Keratinocyte (primary cell): Measurements from ENCODE around the gene GRAMD2A.

ENCODE experiments used
- EZH2 ChIP-seq: IDR thresholded peaks from one replicate; pipeline ENCODE4 v1.6.1; 2012; ENCODE audit warnings: inconsistent platforms, mild to moderate bottlenecking, low read length, moderate library complexity
- TF ChIP-seq, protein P1 (sequence below), 3 experiments: IDR thresholded peaks in 1 of 3; conservative IDR thresholded peaks in 1 of 3; optimal IDR thresholded peaks in 1 of 3; 2 replicates in 2 of 3; 3 replicates in 1 of 3; pipeline versions ENCODE3 to v1.5.1; 2011; ENCODE audit warnings: low read length in 3 of 3, mild to moderate bottlenecking in 3 of 3, moderate library complexity in 2 of 3, control low read depth in 1 of 3, inconsistent platforms in 1 of 3; ENCODE audit not compliant: insufficient read depth in 2 of 3; ENCODE audit errors: extremely low read depth in 1 of 3

DNA sequence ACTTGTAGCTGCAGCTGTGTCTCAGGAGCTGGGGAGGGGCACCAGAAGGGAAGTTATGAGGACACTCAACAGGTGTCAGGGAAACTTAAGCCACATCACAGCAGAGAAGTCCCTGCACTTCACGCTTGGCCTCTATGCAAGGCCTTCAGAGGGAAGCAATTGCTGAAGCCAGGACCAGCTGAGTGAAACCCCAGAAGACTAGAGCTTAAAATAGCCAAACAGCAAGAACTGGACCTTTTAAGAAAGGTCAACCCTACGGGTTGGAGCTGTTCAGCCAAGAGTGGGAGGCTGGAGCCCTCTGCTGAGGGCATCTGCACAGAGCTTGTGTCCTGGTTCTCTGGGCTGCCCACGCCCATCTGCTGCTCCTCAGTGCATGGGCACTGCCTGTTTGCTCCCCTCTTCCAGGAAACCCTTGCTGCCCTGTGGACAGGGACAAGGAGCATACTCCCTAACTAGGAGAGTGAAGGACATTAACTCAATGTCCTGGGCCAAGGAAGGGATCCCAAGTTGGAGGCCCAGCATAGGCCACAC lies 3.9 kb upstream of the GRAMD2A start:
- TF ChIP-seq, protein P1, sequence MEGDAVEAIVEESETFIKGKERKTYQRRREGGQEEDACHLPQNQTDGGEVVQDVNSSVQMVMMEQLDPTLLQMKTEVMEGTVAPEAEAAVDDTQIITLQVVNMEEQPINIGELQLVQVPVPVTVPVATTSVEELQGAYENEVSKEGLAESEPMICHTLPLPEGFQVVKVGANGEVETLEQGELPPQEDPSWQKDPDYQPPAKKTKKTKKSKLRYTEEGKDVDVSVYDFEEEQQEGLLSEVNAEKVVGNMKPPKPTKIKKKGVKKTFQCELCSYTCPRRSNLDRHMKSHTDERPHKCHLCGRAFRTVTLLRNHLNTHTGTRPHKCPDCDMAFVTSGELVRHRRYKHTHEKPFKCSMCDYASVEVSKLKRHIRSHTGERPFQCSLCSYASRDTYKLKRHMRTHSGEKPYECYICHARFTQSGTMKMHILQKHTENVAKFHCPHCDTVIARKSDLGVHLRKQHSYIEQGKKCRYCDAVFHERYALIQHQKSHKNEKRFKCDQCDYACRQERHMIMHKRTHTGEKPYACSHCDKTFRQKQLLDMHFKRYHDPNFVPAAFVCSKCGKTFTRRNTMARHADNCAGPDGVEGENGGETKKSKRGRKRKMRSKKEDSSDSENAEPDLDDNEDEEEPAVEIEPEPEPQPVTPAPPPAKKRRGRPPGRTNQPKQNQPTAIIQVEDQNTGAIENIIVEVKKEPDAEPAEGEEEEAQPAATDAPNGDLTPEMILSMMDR (optimal IDR thresholded peaks at IDR 0.05 in 1 of 3, IDR thresholded peaks at IDR 0.05 in 1 of 3, conservative IDR thresholded peaks at IDR 0.05 in 1 of 3; ENCODE audit: extremely low read depth in 1 of 3, insufficient read depth in 2 of 3, low read length in 3 of 3) = no peak
- no peak for TF ChIP-seq EZH2
